Brain microvascular endothelial cell (primary cell): ENCODE measurements around the gene UBA5.

Experiments used
- DNase-seq: peaks from one replicate; pipeline ENCODE4 v3.0.0-alpha.2; 2020
- H3K27ac ChIP-seq: fragments of 250-450 bp; sonication (Bioruptor Pico); 2 replicates; pipeline ENCODE4 v1.5.1; 2020; ENCODE audit warnings: mild to moderate bottlenecking, moderate library complexity
- H3K27me3 ChIP-seq: fragments of 250-450 bp; sonication (Bioruptor Pico); replicated peaks from 2 replicates; pipeline ENCODE4 v1.5.1; 2020; ENCODE audit warnings: mild to moderate bottlenecking
- H3K36me3 ChIP-seq: fragments of 250-450 bp; sonication (Bioruptor Pico); replicated peaks from 2 replicates; pipeline ENCODE4 v1.5.1; 2020; ENCODE audit warnings: mild to moderate bottlenecking
- H3K4me3 ChIP-seq: 2 replicates; pipeline ENCODE4 v1.5.1; 2011; ENCODE audit warnings: low read depth, mild to moderate bottlenecking, control low read depth, low read length, moderate library complexity
- in situ Hi-C: cut with HindIII; loops from 2 replicates; pipeline ENCODE4 v1.10.0; 2017; ENCODE audit warnings: low sequenced_read_pairs, low pct_ligation_motif_present
- TF ChIP-seq, protein P1 (sequence below): IDR thresholded peaks from 2 replicates; pipeline ENCODE4 v1.5.1; 2011; ENCODE audit warnings: low read depth, mild to moderate bottlenecking, moderate library complexity, low read length, control low read depth, inconsistent platforms; ENCODE audit errors: missing control alignments

The UBA5 gene

DNA sequence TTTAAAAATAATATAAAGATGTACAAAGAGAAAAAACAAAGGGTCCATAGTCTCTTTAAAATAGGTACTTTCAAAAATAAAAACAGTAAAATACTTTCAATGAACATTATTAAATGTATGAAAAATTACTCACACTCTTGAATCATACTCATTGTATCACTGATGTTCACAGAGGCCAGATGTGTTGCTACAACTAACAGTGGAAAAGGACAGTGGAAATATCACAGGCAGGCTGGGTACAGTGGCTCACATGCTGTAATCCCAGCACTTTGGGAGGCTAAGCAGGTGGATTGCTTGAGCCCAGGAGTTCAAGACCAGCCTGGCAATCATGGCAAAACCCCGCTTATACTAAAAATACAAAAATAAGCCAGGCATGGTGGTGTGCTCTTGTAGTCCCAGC, 35.3 kb downstream of the UBA5 start:
- Histone ChIP-seq H3K27ac (no peak overlapping the region), H3K36me3 (peaks cover 49% of the 10 kb centered on the region), H3K27me3 (no peaks in the 10 kb centered on the region), H3K4me3 (no peak overlapping the region)
- TF ChIP-seq, protein P1, sequence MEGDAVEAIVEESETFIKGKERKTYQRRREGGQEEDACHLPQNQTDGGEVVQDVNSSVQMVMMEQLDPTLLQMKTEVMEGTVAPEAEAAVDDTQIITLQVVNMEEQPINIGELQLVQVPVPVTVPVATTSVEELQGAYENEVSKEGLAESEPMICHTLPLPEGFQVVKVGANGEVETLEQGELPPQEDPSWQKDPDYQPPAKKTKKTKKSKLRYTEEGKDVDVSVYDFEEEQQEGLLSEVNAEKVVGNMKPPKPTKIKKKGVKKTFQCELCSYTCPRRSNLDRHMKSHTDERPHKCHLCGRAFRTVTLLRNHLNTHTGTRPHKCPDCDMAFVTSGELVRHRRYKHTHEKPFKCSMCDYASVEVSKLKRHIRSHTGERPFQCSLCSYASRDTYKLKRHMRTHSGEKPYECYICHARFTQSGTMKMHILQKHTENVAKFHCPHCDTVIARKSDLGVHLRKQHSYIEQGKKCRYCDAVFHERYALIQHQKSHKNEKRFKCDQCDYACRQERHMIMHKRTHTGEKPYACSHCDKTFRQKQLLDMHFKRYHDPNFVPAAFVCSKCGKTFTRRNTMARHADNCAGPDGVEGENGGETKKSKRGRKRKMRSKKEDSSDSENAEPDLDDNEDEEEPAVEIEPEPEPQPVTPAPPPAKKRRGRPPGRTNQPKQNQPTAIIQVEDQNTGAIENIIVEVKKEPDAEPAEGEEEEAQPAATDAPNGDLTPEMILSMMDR: no peak
- no peak for DNase-seq
- in situ Hi-C loops: no loop called here

- TF ChIP-seq, protein P1: no peak
- no peak for DNase-seq
- no peak overlapping the region for H3K27ac ChIP-seq
- H3K27me3 ChIP-seq: no peaks in the 10 kb centered on the region
- in situ Hi-C loops: no loop called here
- H3K4me3 ChIP-seq: no peak overlapping the region
- H3K36me3 ChIP-seq: peaks cover 39% of the 10 kb centered on the region
These were observed 43.6 kb downstream of the UBA5 start for GRCh38 chr3:132703733-132704132.

DNA sequence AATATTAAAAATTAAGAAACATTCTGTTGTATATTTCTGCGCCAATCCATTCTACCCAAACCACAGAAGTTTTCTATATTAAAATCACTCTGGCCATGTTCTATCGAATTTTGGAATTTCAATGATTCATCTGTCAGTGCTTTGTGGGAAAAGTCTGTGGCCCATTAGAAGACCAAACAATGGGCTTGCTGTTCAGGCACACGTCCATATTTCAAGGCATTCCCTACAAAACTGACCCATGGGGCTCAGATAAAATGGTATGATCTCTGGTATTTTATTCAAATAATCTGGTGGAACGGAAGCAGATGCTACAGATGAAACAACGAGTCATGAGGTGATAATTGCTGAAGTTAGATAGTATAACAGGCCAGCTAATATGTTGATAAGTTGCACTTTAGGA, 49.6 kb downstream of the UBA5 start:
- TF ChIP-seq, protein P1: no peak
- Histone ChIP-seq H3K36me3 (peaks cover 16% of the 10 kb centered on the region), H3K27me3 (no peaks in the 10 kb centered on the region), H3K4me3 (no peak overlapping the region), H3K27ac (no peak overlapping the region)
- DNase-seq: no peak
- in situ Hi-C loops: no loop called here

DNA sequence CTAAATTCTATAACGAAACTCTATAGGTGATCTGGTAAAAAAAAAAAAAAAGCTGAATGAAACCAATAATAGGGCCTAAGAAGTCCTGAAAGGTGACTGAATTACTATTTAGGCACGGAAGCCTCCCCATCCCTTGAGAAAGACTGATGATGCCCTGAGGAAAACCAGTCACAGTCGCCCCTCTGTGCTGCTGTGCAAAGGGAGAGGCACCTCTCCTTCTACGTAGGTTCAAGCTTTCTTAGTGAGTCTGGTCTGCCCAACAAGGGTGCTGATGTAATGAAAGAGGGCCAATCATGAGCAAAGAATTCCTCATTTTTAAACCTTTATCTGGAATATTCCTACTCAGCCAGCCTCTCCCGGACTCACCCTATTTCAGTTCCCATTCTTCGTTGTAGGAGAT, 50.2 kb downstream of the UBA5 start:
- no peak overlapping the region for H3K4me3 ChIP-seq
- no peak for DNase-seq
- TF ChIP-seq, protein P1: no peak
- H3K27ac ChIP-seq: no peak overlapping the region
- H3K36me3 ChIP-seq: peaks cover 16% of the 10 kb centered on the region
- H3K27me3 ChIP-seq: no peaks in the 10 kb centered on the region
- in situ Hi-C loops: no loop called here

- Histone ChIP-seq H3K27me3 (no peaks in the 10 kb centered on the region), H3K27ac (no peak overlapping the region), H3K4me3 (no peak overlapping the region), H3K36me3 (peaks cover 15% of the 10 kb centered on the region)
- no peak for DNase-seq
- in situ Hi-C loops: no loop called here
- TF ChIP-seq, protein P1: no peak
These were observed 54.0 kb downstream of the UBA5 start for GRCh38 chr3:132713977-132714727.

DNA sequence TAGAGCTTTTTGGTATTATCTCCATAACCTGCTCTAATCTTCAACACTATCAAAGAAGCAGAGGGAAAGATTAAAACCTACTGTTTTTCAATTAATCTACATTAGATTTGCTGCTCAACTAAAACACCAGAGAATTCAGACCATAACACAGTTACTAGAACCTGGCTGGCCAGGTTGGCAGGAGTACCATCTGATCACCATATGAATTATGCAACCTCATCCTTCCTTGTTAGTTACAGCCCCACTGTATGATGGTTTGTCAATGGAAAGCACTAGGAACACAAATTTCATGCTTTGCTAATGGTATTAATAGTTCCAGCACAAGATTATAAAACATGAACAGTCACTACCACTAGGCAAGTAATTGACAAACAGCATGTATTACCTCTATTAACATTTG, 56.2 kb downstream of the UBA5 start:
- in situ Hi-C loops: no loop called here
- Histone ChIP-seq H3K4me3 (no peak overlapping the region), H3K27me3 (no peaks in the 10 kb centered on the region), H3K36me3 (peaks cover 9% of the 10 kb centered on the region), H3K27ac (no peak overlapping the region)
- TF ChIP-seq, protein P1: no peak
- DNase-seq: no peak
